ENCODE measurements around the gene AGO3. TPM values are rescaled to one million over a fixed set of nuclear protein-coding genes. Genes with fewer than 3 reads are reported as not detected.

AGO3 gene
- 6.0 and 19.1 TPM in 2 replicates for total RNA-seq

GRCh38 chr1:35930593-35931445, at the start of gene AGO3:
Gene AGO3 (plus strand): TSS chr1:35931105. CDS start chr1:35931427, 322 bp downstream.
- TF ChIP-seq CTCF (conservative IDR thresholded peaks at IDR 0.05; ENCODE audit: low read depth, low read length): no peak
- H3K4me3 ChIP-seq (ENCODE audit: low read depth, low read length): peak within 1 kb of the TSS; percentile 85
- DNase-seq (ENCODE audit: low read depth): no peak

GRCh38 chr1:35881850-35882273, 49.0 kb upstream of the AGO3 start:
- TF ChIP-seq CTCF (conservative IDR thresholded peaks at IDR 0.05; ENCODE audit: low read depth, low read length): no peak
- no peak overlapping the region for H3K4me3 ChIP-seq (ENCODE audit: low read depth, low read length)
- DNase-seq (ENCODE audit: low read depth): no peak

- peak overlapping the region; percentile 100 for H3K4me3 ChIP-seq (ENCODE audit: low read depth, low read length)
- TF ChIP-seq CTCF (conservative IDR thresholded peaks at IDR 0.05; ENCODE audit: low read depth, low read length): no peak
- DNase-seq (ENCODE audit: low read depth): no peak
Observed at GRCh38 chr1:35882586-35882944, 48.3 kb upstream of the AGO3 start.

- DNase-seq (ENCODE audit: low read depth): peak; percentile 13
- peak; percentile 71 for TF ChIP-seq CTCF (conservative IDR thresholded peaks at IDR 0.05; ENCODE audit: low read depth, low read length)
- H3K4me3 ChIP-seq (ENCODE audit: low read depth, low read length): peak within 1 kb of the TSS; percentile 100
Observed at GRCh38 chr1:35882945-35883634, 47.8 kb upstream of the AGO3 start, which contains the start of gene AGO1. Gene AGO1 (plus strand): TSS chr1:35883209. CDS start chr1:35883422, 213 bp downstream.

GRCh38 chr1:35883635-35884101, 47.2 kb upstream of the AGO3 start:
- TF ChIP-seq CTCF (conservative IDR thresholded peaks at IDR 0.05; ENCODE audit: low read depth, low read length): no peak
- H3K4me3 ChIP-seq (ENCODE audit: low read depth, low read length): peak overlapping the region; percentile 100
- DNase-seq (ENCODE audit: low read depth): no peak

GRCh38 chr1:35884934-35885333, 46.0 kb upstream of the AGO3 start:
- H3K4me3 ChIP-seq (ENCODE audit: low read depth, low read length): no peak overlapping the region
- TF ChIP-seq CTCF (conservative IDR thresholded peaks at IDR 0.05; ENCODE audit: low read depth, low read length): no peak
- no peak for DNase-seq (ENCODE audit: low read depth)

Measured in epithelial cell of proximal tubule (primary cell).